NCI-H748 treated with DMSO at 0.1 percent for 48 hours (cell line): ENCODE measurements around the gene SPNS2.
A peak's percentile ranks its signal among the peaks of the same experiment; 100 is the strongest.

Source experiments
- DNase-seq: peaks from one replicate; lab custom pipeline; 2025; lab: John Stamatoyannopoulos, UW

The SPNS2 gene, protein sequence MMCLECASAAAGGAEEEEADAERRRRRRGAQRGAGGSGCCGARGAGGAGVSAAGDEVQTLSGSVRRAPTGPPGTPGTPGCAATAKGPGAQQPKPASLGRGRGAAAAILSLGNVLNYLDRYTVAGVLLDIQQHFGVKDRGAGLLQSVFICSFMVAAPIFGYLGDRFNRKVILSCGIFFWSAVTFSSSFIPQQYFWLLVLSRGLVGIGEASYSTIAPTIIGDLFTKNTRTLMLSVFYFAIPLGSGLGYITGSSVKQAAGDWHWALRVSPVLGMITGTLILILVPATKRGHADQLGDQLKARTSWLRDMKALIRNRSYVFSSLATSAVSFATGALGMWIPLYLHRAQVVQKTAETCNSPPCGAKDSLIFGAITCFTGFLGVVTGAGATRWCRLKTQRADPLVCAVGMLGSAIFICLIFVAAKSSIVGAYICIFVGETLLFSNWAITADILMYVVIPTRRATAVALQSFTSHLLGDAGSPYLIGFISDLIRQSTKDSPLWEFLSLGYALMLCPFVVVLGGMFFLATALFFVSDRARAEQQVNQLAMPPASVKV

DNA sequence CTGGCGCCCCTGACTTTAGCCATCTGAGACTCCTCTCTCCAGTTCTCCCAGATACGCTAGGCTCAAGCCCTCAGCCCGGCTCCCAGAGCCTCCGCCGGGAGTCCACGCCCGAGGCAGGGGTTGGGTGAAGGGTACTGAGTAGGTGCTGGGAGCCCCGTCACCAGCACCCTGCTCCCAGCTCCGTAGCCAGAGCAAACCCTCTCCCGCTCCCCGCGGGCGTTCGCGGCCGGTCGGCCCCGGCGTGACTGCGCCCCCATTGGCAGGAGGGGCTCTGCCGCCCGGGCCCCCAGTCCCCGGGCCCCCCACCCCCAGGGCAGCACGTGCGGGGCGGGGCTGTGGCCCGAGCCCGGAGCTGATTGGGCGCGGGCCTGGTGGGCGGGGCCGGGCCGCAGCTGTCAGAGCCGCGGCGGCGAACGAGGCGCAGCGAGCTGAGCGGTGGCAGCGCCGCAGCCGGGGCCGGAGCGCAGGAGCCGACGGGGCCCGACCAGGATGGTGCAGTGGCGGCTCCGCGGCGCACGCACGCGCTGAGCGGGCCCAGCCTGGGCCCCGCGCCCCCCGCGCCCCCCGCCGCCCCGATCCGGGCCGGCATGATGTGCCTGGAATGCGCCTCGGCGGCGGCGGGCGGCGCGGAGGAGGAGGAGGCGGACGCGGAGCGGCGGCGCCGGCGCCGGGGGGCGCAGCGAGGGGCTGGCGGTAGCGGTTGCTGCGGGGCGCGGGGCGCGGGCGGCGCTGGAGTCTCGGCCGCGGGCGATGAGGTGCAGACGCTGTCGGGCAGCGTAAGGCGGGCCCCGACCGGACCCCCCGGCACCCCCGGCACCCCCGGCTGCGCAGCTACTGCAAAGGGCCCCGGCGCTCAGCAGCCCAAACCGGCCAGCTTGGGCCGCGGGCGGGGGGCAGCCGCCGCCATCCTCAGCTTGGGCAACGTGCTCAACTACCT, at the start of gene SPNS2:
TSS of gene SPNS2 (plus strand) at position 421 of the 937 bp plus-strand sequence. CDS start at position 588, 167 bp downstream.
- peak; percentile 49 for DNase-seq

- DNase-seq, result no peak
Measured at GRCh38 chr17:4449736-4450135, 48.9 kb upstream of the SPNS2 start.

- DNase-seq, result no peak
Measured at GRCh38 chr17:4450710-4451316, 47.9 kb upstream of the SPNS2 start.

GRCh38 chr17:4453812-4454591, 44.7 kb upstream of the SPNS2 start:
- DNase-seq, result no peak

- no peak for DNase-seq
Measured at GRCh38 chr17:4460661-4461060, 38.0 kb upstream of the SPNS2 start.

GRCh38 chr17:4463818-4464476, 34.7 kb upstream of the SPNS2 start:
- DNase-seq, result no peak

- no peak for DNase-seq
Measured at GRCh38 chr17:4465786-4466185, 32.9 kb upstream of the SPNS2 start.

DNA sequence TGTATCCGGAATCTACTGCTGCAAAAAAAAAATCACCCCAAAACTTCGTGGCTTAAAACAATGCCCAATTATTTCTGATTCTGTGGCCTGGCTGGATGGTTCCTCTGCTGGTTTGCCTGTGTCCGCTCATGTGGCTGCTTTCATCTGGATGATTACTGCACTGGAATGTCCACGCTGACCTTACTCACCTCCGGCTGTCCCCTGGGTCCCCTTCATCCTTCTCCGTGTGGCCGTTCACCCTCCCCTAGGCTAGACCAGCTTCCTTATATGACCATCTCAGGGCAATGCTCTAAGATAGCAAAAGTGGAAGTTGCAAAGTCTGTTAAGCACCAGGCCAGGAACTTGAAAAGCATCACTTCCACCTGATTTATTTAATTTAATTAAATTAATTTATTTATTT, 31.4 kb upstream of the SPNS2 start:
- DNase-seq, result no peak

DNA sequence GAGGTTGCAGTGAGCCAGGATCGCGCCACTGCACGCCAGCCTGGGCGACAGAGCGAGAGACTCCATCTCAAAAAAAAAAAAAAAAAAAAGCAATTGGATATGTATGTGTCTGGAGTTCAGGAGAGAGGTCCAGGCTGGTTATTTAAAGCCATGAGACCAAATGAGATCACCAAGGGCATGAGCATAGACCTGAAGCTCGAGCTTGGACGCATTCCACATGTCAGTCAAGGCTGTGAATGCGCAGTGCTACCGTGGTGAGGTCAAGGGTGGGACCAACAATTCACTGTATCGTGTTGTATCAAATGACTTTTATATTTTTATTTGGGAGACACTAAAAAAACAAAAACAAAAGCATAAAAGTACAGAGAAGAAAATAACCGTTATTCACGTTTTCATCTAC, 29.1 kb upstream of the SPNS2 start:
- DNase-seq, result no peak

DNA sequence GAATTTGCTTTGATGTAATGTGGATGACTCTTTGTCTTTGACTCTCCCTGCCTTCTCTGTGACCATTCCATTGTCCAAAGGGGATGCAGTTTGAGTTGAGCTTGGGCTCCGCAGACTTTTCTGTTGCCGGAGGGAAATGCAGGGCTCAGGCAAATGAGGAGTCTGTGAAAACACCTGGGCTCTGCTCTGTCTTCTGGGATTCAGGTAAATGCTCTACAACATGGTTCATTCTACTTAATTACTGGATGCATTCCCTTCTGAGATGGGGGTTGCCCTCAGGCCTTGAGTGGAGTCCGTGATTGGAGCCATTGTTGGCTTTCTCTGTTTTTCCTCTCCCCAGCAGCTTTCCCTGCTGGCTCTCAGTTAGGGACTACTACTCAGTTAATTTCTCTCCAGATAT, 26.4 kb upstream of the SPNS2 start:
- no peak for DNase-seq

DNA sequence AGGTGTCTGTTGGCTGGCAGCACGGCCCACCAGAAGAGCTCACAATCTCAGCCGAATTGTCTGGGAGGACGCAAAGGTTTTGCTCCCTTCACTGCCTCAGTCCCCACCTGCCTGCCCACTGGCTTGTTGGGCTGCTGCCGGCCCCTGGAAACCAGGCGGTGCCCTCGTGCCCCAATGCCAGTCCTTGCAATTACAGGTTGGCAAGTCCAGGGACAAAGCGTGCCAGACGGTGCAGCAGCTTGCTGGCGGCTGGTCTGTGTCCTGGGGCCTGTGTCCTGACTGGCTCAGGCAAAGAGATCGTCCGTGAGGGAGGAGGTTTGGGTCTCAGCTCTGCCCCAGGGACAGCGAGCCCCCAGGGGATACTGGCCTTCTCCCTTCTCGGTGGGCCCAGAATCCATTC, 24.6 kb upstream of the SPNS2 start:
- DNase-seq, result no peak

- DNase-seq, result no peak
Measured at GRCh38 chr17:4475001-4475400, 23.7 kb upstream of the SPNS2 start.

GRCh38 chr17:4475463-4475862, 23.2 kb upstream of the SPNS2 start:
- DNase-seq, result no peak

- no peak for DNase-seq
Measured at GRCh38 chr17:4476017-4476416, 22.7 kb upstream of the SPNS2 start.

DNA sequence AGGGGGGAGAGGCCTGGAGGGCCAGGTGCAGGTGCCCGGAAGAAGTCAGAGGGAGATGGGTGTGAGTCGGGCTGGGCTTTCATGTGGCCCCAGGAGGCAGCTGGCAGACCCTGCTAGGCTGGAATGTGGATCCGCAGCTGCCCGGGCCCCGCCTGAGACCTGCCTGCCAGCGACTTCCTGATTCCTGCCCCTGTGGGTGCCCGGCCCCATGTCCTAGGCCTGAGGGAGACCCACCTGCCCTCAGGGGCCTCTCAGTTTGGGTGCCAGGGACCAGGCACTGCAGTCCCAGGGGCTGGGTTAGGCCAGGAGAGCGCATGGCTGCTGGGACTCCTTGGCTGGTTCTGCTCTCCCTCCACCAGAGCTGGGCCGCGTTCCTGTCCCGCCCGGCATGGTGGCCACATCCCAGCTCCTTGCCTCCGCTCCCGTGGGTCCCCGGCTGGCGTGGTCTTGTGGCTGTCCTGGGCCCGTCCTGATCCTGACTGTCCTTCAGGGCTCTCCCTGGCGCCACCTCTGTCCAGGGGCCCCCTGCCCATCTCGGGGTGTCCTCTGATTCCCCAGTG, 22.1 kb upstream of the SPNS2 start:
- DNase-seq, result no peak

DNA sequence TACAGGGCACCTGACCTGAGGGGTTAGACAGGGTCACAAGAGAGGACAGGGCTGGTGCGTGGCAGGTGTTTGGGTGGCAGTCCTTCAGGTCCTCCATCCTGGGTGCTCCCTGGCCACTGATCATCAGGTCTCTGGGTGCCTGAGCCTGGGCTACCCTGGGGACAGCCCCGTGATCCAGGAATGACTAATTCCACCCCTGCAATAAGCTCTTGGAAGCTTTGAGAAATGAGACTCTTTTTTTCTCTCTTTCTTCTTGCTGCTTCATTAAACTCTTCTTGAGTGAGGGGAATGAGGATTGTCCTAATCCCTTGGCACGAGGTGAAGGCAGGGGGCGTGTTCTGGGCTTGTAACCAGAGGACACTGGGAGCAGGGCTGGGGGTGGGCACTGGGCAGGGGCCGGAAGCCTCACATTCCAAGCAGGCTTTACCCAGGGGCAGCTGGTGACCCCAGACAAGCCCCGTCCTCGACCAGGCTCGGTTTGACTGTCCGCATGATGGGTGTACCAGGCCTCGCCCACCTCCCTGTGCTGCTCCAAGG, 21.4 kb upstream of the SPNS2 start:
- DNase-seq, result no peak

- DNase-seq, result no peak
Measured at GRCh38 chr17:4478318-4478830, 20.3 kb upstream of the SPNS2 start.

DNA sequence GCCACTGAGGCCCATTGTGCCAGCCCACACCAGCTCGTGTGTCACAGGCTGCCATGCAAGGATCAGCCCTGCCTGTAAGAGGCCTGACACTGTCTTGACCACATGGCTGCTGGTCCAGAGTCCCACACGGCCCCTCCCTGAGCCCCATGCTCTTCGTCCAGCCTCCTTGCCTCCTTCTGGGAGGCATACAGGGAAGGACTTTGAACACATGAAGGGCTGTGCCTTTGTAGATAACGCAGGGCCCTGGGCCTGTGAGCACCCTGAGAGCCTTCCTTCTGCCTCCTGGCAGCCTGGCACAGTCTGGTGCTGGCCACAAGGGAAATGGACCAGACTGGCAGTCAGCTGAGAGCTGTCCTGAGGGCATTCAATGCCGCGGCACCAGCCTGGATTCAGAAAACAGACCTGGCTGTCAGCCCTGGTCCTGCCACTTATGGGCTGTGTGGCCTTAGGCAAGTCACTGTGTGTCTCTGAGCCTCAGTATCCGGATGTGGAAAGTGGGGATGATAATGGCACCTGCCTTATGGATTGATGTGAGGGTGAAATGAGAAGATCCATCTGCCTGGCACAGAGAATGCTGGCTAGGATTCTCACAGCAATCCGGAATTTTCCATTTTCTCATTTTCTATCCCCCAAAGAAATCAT, 19.2 kb upstream of the SPNS2 start:
- no peak for DNase-seq

DNA sequence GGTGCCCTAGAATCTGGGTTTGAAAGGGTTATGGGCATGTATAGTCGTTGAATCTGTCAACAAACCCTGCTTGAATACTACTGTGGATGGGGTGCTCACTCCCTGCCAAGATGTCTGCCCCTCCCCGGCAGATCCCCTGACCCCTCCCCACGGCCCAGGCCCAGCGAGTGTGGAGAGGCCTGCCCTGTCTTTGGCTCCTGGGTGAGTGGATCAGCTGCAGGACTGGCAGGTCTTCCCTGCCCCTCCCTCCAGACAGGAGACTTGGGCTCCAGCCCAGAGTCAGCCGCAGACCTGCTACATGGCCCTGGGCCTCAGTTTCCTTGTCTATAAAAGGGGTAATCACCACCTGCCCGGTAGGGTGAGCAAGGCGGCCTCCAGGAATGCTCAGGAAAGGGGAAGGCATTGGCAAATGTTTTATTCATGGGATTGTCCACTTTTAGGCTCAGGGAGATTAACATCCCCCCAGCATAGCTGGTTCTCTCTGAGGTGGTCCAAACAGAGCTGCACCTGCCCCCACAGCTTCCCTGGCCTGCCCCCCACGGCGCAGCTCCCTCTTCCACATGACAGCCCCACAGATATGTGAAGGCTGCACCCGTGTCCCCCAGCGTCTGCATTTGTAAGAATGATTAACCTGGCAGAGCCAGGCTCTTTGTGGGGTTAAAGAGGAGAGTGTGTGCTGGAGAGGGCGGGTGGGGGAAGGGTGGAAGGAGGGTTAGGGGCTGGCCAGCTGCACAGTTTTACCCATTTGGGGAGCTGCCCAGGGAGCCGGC, 18.5 kb upstream of the SPNS2 start:
- DNase-seq, result no peak
